ENCODE measurements around the gene MYO5A. TPM values are rescaled to one million over a fixed set of nuclear protein-coding genes. Genes with fewer than 3 reads are reported as not detected.

The MYO5A gene
- total and polyA plus RNA-seq, 3 experiments from 2014 or later = 15.8 to 37.3 (median 31.0) TPM

DNA sequence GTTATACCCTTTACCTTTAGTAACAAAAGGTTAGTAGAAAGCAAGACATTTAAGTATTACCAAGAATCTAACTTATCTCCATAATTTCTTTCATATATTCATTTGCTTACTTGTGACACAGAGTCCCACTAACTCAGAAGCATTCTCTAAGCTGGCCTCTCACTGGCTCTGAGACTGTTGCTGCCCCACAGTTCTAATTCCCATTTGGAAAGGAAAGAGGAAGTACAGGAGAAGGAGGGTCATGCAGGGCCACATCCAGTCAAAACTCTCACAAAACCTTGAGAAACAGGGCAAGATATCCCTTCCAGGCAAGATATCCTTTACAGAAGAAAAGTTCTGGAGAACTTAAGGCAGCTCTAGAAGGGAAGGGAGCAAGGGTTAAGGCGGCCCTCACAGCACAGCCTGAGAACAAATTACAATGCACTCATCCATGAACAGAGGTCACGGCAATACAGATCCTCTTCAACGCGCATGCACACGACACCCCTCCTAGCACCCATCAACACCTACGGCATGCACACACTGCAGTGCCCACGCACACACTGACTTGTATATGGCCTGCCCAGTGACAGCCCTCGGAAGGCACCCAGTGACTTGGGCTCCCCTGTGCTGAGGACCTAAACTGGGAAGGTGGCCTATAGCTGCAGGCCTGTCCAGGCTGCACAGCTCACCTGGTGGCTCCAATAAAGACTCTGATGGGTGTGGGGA is 220.1 kb downstream of the MYO5A start:
- CTCF ChIA-PET = interaction anchor here (1.2 kb wide), 1 partner anchor 10 kb away, joined by 3 read pairs; no protein-coding TSS in a partner anchor
- Histone ChIP-seq H3K4me3 (ENCODE audit: low read length) (no peak overlapping the region), H3K4me1 (ENCODE audit: insufficient read depth, low read length) (no peaks in the 10 kb centered on the region), H3K9me3 (ENCODE audit: low read length) (no peaks in the 10 kb centered on the region), H3K27me3 (ENCODE audit: insufficient read depth, low read length, poor library complexity, severe bottlenecking) (no peaks in the 10 kb centered on the region), H3K27ac (ENCODE audit: low read depth, low read length) (no peak overlapping the region), H3K36me3 (ENCODE audit: insufficient read depth, low read length) (peaks cover 9% of the 10 kb centered on the region)
- H3K4me3 Mint-ChIP-seq = peak overlapping the region in 1 of 7 donors; percentile 71
- POLR2A ChIA-PET = no interaction called here
- H3K9me3 Mint-ChIP-seq = no peaks in the 10 kb centered on the region
- peaks cover 9 to 43% (median 30%) of the 10 kb centered on the region in 3 donors for H3K36me3 Mint-ChIP-seq
- peaks cover 4 to 7% (median 6%) of the 10 kb centered on the region in 3 donors for H3K4me1 Mint-ChIP-seq
- H3K27me3 Mint-ChIP-seq = no peaks in the 10 kb centered on the region
- no peak overlapping the region for H3K27ac Mint-ChIP-seq
- no peak for DNase-seq

DNA sequence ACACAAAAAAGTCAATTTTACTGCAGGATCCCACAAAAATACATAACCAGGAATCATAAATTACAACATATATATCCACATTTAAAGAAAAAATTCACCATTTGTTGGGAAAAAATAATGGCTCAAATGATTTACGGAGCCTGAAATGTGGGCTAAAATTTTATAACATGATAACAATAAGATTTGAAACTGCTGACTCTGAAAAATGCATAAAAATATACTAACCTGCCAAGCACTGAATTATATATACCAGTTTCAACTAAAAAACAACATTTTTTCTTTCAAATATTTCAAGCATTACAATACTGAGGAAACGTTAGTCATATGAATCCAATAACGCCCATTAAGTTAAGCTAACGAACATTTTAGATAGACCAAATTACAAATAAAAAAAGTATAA is 220.8 kb downstream of the MYO5A start:
- ChIA-PET CTCF (no interaction called here), POLR2A (no interaction called here)
- Histone ChIP-seq H3K27ac (ENCODE audit: low read depth, low read length) (no peak overlapping the region), H3K9me3 (ENCODE audit: low read length) (no peaks in the 10 kb centered on the region), H3K36me3 (ENCODE audit: insufficient read depth, low read length) (peaks cover 3% of the 10 kb centered on the region), H3K4me1 (ENCODE audit: insufficient read depth, low read length) (no peaks in the 10 kb centered on the region), H3K27me3 (ENCODE audit: insufficient read depth, low read length, poor library complexity, severe bottlenecking) (no peaks in the 10 kb centered on the region), H3K4me3 (ENCODE audit: low read length) (no peak overlapping the region)
- Mint-ChIP-seq H3K4me3 (no peak overlapping the region), H3K27me3 (no peaks in the 10 kb centered on the region), H3K9me3 (no peaks in the 10 kb centered on the region), H3K36me3 (peaks cover 4 to 36% (median 24%) of the 10 kb centered on the region in 3 donors), H3K27ac (no peak overlapping the region), H3K4me1 (peaks cover 8 to 12% (median 10%) of the 10 kb centered on the region in 3 donors)
- no peak for DNase-seq

DNA sequence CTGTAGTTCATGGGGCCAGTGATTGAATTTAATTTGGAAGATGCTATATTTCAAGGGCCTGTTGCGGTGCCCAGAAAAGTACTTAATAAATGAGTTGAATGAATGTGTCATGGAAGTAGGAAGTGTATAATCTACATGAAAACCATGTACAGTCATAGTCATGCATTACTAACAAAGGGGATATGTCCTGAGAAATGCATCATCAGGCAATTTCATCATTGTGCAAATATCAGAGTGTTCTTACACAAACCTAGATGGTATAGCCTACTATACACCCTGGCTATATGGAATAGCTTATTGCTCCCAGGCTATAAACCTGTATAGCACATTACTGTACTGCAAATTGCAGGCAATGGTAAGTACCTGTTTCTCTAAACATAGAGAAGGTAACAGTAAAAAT is 222.4 kb downstream of the MYO5A start:
- ChIA-PET POLR2A (no interaction called here), CTCF (no interaction called here)
- no peaks in the 10 kb centered on the region for H3K27me3 ChIP-seq (ENCODE audit: insufficient read depth, low read length, poor library complexity, severe bottlenecking)
- Mint-ChIP-seq H3K4me1 (peaks cover 8 to 12% (median 10%) of the 10 kb centered on the region in 3 donors), H3K27me3 (no peaks in the 10 kb centered on the region), H3K4me3 (no peak overlapping the region), H3K9me3 (no peaks in the 10 kb centered on the region), H3K36me3 (peaks cover 4 to 27% (median 23%) of the 10 kb centered on the region in 3 donors), H3K27ac (no peak overlapping the region)
- H3K27ac ChIP-seq (ENCODE audit: low read depth, low read length) = no peak overlapping the region
- H3K9me3 ChIP-seq (ENCODE audit: low read length) = no peaks in the 10 kb centered on the region
- H3K4me3 ChIP-seq (ENCODE audit: low read length) = no peak overlapping the region
- no peaks in the 10 kb centered on the region for H3K36me3 ChIP-seq (ENCODE audit: insufficient read depth, low read length)
- no peaks in the 10 kb centered on the region for H3K4me1 ChIP-seq (ENCODE audit: insufficient read depth, low read length)
- DNase-seq = no peak

GRCh38 chr15:52303093-52303772 is 225.4 kb downstream of the MYO5A start:
- H3K4me3 Mint-ChIP-seq = no peak overlapping the region
- peaks cover 0 to 9% (median 2%) of the 10 kb centered on the region in 3 donors for H3K36me3 Mint-ChIP-seq
- H3K27ac ChIP-seq (ENCODE audit: low read depth, low read length) = no peak overlapping the region
- peaks cover 8 to 12% (median 10%) of the 10 kb centered on the region in 3 donors for H3K4me1 Mint-ChIP-seq
- no peaks in the 10 kb centered on the region for H3K9me3 Mint-ChIP-seq
- peaks cover 0 to 4% of the 10 kb centered on the region in 2 donors for H3K27me3 Mint-ChIP-seq
- no peaks in the 10 kb centered on the region for H3K27me3 ChIP-seq (ENCODE audit: insufficient read depth, low read length, poor library complexity, severe bottlenecking)
- H3K4me3 ChIP-seq (ENCODE audit: low read length) = no peak overlapping the region
- H3K4me1 ChIP-seq (ENCODE audit: insufficient read depth, low read length) = no peaks in the 10 kb centered on the region
- H3K27ac Mint-ChIP-seq = peak overlapping the region in 1 of 8 donors; percentile 57
- no peaks in the 10 kb centered on the region for H3K9me3 ChIP-seq (ENCODE audit: low read length)
- POLR2A ChIA-PET = no interaction called here
- no peaks in the 10 kb centered on the region for H3K36me3 ChIP-seq (ENCODE audit: insufficient read depth, low read length)
- DNase-seq = no peak
- CTCF ChIA-PET = no interaction called here

- no peak overlapping the region for H3K4me3 ChIP-seq (ENCODE audit: low read length)
- Mint-ChIP-seq H3K36me3 (peaks cover 0 to 8% (median 2%) of the 10 kb centered on the region in 3 donors), H3K9me3 (no peaks in the 10 kb centered on the region), H3K27ac (no peak overlapping the region), H3K4me3 (no peak overlapping the region), H3K27me3 (peaks cover 0 to 7% of the 10 kb centered on the region in 2 donors), H3K4me1 (peaks cover 8 to 12% (median 10%) of the 10 kb centered on the region in 3 donors)
- POLR2A ChIA-PET = no interaction called here
- CTCF ChIA-PET = no interaction called here
- DNase-seq = no peak
- no peak overlapping the region for H3K27ac ChIP-seq (ENCODE audit: low read depth, low read length)
- no peaks in the 10 kb centered on the region for H3K9me3 ChIP-seq (ENCODE audit: low read length)
- H3K4me1 ChIP-seq (ENCODE audit: insufficient read depth, low read length) = no peaks in the 10 kb centered on the region
- H3K36me3 ChIP-seq (ENCODE audit: insufficient read depth, low read length) = no peaks in the 10 kb centered on the region
- H3K27me3 ChIP-seq (ENCODE audit: insufficient read depth, low read length, poor library complexity, severe bottlenecking) = no peaks in the 10 kb centered on the region
Observed at GRCh38 chr15:52301265-52301847, 227.3 kb downstream of the MYO5A start.

DNA sequence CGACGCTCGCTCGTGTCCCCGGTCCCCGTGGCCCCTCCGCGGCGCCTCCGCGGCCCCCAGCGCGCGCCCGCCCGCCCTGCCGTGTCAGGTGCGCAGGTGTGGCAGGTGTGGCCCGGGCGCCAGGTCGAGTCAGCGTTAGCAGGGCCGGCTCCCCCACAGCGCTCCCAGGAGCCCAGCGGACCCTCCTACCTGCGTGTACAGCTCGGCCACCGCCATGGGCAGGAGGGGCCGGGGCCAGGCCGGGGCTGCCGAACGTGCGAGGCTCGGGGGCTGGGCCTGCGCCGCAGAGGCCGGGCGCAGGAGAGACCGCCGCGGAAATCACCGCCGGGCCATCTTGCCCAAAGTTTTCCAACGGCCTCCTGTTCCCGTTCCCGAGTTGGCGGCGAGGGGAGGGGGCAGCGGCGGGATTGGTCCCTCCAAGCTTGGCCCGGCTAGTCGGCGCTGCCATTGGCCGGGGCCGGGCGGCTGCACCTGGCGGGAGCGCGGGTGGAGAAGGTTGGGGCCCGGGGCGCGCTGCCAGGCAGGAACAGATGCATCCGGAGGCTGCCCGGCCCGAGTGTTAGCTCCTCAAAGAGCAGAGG is 233.2 kb downstream of the MYO5A start, which contains the start of gene MYO5C:
Gene MYO5C, minus strand, starts transcription at position 384 of the 581 bp plus-strand sequence. Its CDS starts 168 bp downstream, at position 216.
- H3K27ac ChIP-seq (ENCODE audit: low read depth, low read length) = no peak within 1 kb of the TSS
- peak within 1 kb of the TSS in 6 of 7 donors; percentile 32 to 78 (median 42) for H3K4me3 Mint-ChIP-seq
- H3K27me3 Mint-ChIP-seq = peaks cover 29 to 38% of the 10 kb centered on the region in 2 donors
- no peaks in the 10 kb centered on the region for H3K36me3 ChIP-seq (ENCODE audit: insufficient read depth, low read length)
- H3K36me3 Mint-ChIP-seq = no peaks in the 10 kb centered on the region
- H3K27me3 ChIP-seq (ENCODE audit: insufficient read depth, low read length, poor library complexity, severe bottlenecking) = peaks cover 14% of the 10 kb centered on the region
- ChIA-PET CTCF (no interaction called here), POLR2A (no interaction called here)
- no peak within 1 kb of the TSS for H3K4me3 ChIP-seq (ENCODE audit: low read length)
- H3K27ac Mint-ChIP-seq = no peak within 1 kb of the TSS
- no peaks in the 10 kb centered on the region for H3K9me3 ChIP-seq (ENCODE audit: low read length)
- H3K4me1 Mint-ChIP-seq = peaks cover 2 to 7% (median 6%) of the 10 kb centered on the region in 3 donors
- H3K9me3 Mint-ChIP-seq = no peaks in the 10 kb centered on the region
- H3K4me1 ChIP-seq (ENCODE audit: insufficient read depth, low read length) = no peaks in the 10 kb centered on the region
- DNase-seq = peak in 1 of 5 donors; percentile 8

DNA sequence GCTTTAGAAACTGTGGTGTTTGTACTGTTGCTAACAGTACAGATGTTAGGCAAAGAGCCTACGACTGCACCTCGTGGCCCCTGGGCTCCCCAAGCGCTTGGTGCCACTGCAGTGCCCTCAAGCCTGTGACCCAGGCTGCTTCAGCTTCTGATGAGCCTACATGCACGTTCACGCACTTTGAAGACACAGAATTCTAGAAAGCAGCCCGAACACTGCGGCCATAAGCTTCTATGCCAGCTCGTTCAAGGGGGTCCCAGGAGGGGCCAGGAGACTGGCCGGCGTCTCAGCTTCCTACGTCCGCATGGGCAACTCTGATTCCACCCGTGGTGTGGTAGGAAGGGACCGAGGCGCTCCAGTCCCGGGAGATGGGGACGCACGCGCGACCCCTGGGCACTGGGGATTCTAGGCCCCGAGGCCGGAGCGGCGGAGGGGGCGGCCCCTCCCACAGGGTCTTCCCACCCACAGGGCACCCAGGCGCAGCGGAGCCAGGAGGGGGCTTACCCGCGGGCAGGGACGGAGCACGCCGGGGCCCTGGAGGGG is 233.7 kb downstream of the MYO5A start:
- H3K27me3 ChIP-seq (ENCODE audit: insufficient read depth, low read length, poor library complexity, severe bottlenecking) = peaks cover 14% of the 10 kb centered on the region
- no peaks in the 10 kb centered on the region for H3K9me3 Mint-ChIP-seq
- H3K27ac ChIP-seq (ENCODE audit: low read depth, low read length) = no peak overlapping the region
- H3K4me1 Mint-ChIP-seq = peaks cover 2 to 7% (median 6%) of the 10 kb centered on the region in 3 donors
- H3K36me3 ChIP-seq (ENCODE audit: insufficient read depth, low read length) = no peaks in the 10 kb centered on the region
- H3K27ac Mint-ChIP-seq = no peak overlapping the region
- CTCF ChIA-PET = no interaction called here
- no peaks in the 10 kb centered on the region for H3K4me1 ChIP-seq (ENCODE audit: insufficient read depth, low read length)
- H3K27me3 Mint-ChIP-seq = peaks cover 29 to 38% of the 10 kb centered on the region in 2 donors
- no peak overlapping the region for H3K4me3 ChIP-seq (ENCODE audit: low read length)
- peak overlapping the region in 6 of 7 donors; percentile 12 to 78 (median 38) for H3K4me3 Mint-ChIP-seq
- no peaks in the 10 kb centered on the region for H3K36me3 Mint-ChIP-seq
- no peak for DNase-seq
- no peaks in the 10 kb centered on the region for H3K9me3 ChIP-seq (ENCODE audit: low read length)
- POLR2A ChIA-PET = no interaction called here
